HCT116 (cell line): ENCODE data around the gene ANAPC1.
"Not testable (repeated sequence)": the region's sequence is repeated elsewhere in the genome, so short reads cannot be mapped to it uniquely, and the experiment has no call there.

Source experiments
- CTCF ChIP-seq, 3 experiments: fragments of 200-600 bp in 1 of 3; sonication (generic) in 1 of 3; IDR thresholded peaks in 2 of 3; conservative IDR thresholded peaks in 1 of 3; 2 replicates each; pipeline ENCODE4 v1.5.1; 2012 to 2017; ENCODE audit warnings: low read depth in 2 of 3, low read length in 2 of 3, antibody characterized with exemption in 1 of 3, borderline replicate concordance in 1 of 3, control low read depth in 1 of 3, mild to moderate bottlenecking in 1 of 3, mixed read lengths in 1 of 3, mixed run types in 1 of 3, moderate library complexity in 1 of 3; ENCODE audit not compliant: insufficient read depth in 1 of 3
- POLR2A ChIP-seq: IDR thresholded peaks from 2 replicates; pipeline ENCODE4 v1.7.0; 2011; ENCODE audit warnings: borderline replicate concordance; ENCODE audit not compliant: insufficient read depth, insufficient read length; ENCODE audit errors: extremely low read depth
- RAD21 ChIP-seq: IDR thresholded peaks from 2 replicates; pipeline ENCODE4 v1.6.1; 2012; ENCODE audit warnings: low read depth, mild to moderate bottlenecking
- TCF7L2 ChIP-seq: IDR thresholded peaks from 2 replicates; pipeline ENCODE4 v1.7.0; 2011; ENCODE audit warnings: borderline replicate concordance, inconsistent platforms; ENCODE audit not compliant: insufficient read depth, insufficient read length; ENCODE audit errors: extremely low read depth
- ZFX ChIP-seq: fragments of 450-650 bp; IDR thresholded peaks from 2 replicates; pipeline ENCODE4 v1.6.1; 2017
- ZNF274 ChIP-seq: fragments of 200-500 bp; sonication (Bioruptor generic); IDR thresholded peaks from 2 replicates; pipeline ENCODE4 v1.6.1; 2014; ENCODE audit warnings: mild to moderate bottlenecking, low read depth, low read length, inconsistent platforms
- TF ChIP-seq, protein P1 (sequence below): IDR thresholded peaks from 2 replicates; pipeline ENCODE4 v1.6.1; 2012; ENCODE audit warnings: low read depth
- TF ChIP-seq, protein P2 (sequence below): IDR thresholded peaks from 2 replicates; pipeline ENCODE4 v1.6.1; 2012

DNA sequence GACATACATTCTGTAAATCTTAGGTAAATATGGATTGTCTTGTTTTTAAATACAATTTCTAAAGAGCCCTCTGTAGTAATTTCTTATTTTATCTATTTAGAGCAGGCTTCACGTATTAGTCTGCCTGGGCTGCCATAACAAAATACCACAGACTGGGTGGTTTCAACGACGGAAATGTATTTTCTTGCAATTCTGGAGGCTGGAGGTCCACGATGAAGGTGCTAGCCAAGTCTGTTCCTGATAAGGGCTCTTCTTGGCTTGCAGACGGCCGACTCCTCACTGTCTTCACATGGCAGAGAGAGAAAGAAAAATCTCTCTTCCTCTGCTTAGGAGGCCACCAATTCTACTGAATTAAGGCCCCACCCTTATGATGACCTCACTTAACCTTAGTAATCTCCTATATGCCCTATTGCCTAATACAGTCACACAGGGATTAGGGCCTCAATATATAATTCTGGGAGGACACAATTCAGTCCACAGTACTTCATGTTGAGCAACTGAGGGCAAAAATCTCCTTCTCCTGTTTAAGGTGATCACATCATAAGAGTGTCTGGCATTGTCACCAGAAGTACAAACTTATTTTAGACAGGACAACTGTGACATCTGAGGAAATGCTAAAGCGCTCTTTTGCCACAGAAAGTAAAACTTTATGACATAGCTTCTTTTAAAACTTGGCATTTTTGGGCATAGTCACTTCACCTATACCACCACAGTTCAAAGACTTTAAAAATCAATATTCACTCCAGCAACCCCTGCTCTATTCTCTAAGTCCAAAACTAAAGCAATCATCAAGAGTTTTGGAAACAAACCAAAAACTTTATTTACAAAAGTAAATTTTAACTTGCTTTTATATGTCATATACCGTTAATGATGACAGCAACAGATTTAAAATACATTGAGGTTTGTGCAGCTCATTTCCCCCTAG is 115.5 kb downstream of the ANAPC1 start:
- TF ChIP-seq TCF7L2; CTCF (IDR thresholded peaks at IDR 0.05 in 2 of 3, conservative IDR thresholded peaks at IDR 0.05 in 1 of 3; ENCODE audit: borderline replicate concordance in 1 of 3, insufficient read depth in 1 of 3, low read depth in 2 of 3, low read length in 2 of 3); ZNF274; ZFX; POLR2A; RAD21: not testable (repeated sequence)
- TF ChIP-seq, protein P1, sequence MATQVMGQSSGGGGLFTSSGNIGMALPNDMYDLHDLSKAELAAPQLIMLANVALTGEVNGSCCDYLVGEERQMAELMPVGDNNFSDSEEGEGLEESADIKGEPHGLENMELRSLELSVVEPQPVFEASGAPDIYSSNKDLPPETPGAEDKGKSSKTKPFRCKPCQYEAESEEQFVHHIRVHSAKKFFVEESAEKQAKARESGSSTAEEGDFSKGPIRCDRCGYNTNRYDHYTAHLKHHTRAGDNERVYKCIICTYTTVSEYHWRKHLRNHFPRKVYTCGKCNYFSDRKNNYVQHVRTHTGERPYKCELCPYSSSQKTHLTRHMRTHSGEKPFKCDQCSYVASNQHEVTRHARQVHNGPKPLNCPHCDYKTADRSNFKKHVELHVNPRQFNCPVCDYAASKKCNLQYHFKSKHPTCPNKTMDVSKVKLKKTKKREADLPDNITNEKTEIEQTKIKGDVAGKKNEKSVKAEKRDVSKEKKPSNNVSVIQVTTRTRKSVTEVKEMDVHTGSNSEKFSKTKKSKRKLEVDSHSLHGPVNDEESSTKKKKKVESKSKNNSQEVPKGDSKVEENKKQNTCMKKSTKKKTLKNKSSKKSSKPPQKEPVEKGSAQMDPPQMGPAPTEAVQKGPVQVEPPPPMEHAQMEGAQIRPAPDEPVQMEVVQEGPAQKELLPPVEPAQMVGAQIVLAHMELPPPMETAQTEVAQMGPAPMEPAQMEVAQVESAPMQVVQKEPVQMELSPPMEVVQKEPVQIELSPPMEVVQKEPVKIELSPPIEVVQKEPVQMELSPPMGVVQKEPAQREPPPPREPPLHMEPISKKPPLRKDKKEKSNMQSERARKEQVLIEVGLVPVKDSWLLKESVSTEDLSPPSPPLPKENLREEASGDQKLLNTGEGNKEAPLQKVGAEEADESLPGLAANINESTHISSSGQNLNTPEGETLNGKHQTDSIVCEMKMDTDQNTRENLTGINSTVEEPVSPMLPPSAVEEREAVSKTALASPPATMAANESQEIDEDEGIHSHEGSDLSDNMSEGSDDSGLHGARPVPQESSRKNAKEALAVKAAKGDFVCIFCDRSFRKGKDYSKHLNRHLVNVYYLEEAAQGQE = not testable (repeated sequence)
- TF ChIP-seq, protein P2, sequence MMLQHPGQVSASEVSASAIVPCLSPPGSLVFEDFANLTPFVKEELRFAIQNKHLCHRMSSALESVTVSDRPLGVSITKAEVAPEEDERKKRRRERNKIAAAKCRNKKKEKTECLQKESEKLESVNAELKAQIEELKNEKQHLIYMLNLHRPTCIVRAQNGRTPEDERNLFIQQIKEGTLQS = not testable (repeated sequence)
